HG03520 (cell line): ENCODE measurements around the gene EPHA6.
"Not testable (repeated sequence)": the region's sequence is repeated elsewhere in the genome, so short reads cannot be mapped to it uniquely, and the experiment has no call there.

Experiments
- ATAC-seq: cut with Tn5 transposase; IDR thresholded peaks from one replicate; pipeline ENCODE4 v1.9.1; 2021; ENCODE audit warnings: mild to moderate bottlenecking, moderate library complexity; ENCODE audit not compliant: unreplicated experiment

Gene EPHA6

GRCh38 chr3:97265237-97266005 lies 451.0 kb downstream of the EPHA6 start:
- no peak for ATAC-seq

GRCh38 chr3:97269202-97269601 lies 454.8 kb downstream of the EPHA6 start:
- ATAC-seq = no peak

GRCh38 chr3:97276879-97277550 lies 462.6 kb downstream of the EPHA6 start:
- not testable (repeated sequence) for ATAC-seq

- ATAC-seq = no peak
Observed at GRCh38 chr3:97277708-97278107, 463.3 kb downstream of the EPHA6 start.

- no peak for ATAC-seq
Observed at GRCh38 chr3:97278506-97278905, 464.1 kb downstream of the EPHA6 start.

- ATAC-seq = no peak
Observed at GRCh38 chr3:97291901-97292300, 477.5 kb downstream of the EPHA6 start.

- no peak for ATAC-seq
Observed at GRCh38 chr3:97293596-97294131, 479.3 kb downstream of the EPHA6 start.

- ATAC-seq = no peak
Observed at GRCh38 chr3:97297032-97297431, 482.6 kb downstream of the EPHA6 start.

GRCh38 chr3:97301114-97301513 lies 486.7 kb downstream of the EPHA6 start:
- no peak for ATAC-seq

GRCh38 chr3:97306226-97306625 lies 491.8 kb downstream of the EPHA6 start:
- no peak for ATAC-seq

- ATAC-seq = no peak
Observed at GRCh38 chr3:97338375-97338774, 524.0 kb downstream of the EPHA6 start.

GRCh38 chr3:97340940-97341339 lies 526.5 kb downstream of the EPHA6 start:
- ATAC-seq = no peak

GRCh38 chr3:97347780-97348179 lies 533.4 kb downstream of the EPHA6 start:
- no peak for ATAC-seq

- no peak for ATAC-seq
Observed at GRCh38 chr3:97350971-97351370, 536.6 kb downstream of the EPHA6 start.

- no peak for ATAC-seq
Observed at GRCh38 chr3:97353176-97353575, 538.8 kb downstream of the EPHA6 start.

- ATAC-seq = no peak
Observed at GRCh38 chr3:97359977-97360376, 545.6 kb downstream of the EPHA6 start.

GRCh38 chr3:97360804-97361203 lies 546.4 kb downstream of the EPHA6 start:
- ATAC-seq = no peak

- no peak for ATAC-seq
Observed at GRCh38 chr3:97384583-97384982, 570.2 kb downstream of the EPHA6 start.

GRCh38 chr3:97388774-97389173 lies 574.4 kb downstream of the EPHA6 start:
- ATAC-seq = no peak

- ATAC-seq = no peak
Observed at GRCh38 chr3:97389936-97390335, 575.5 kb downstream of the EPHA6 start.

- ATAC-seq = no peak
Observed at GRCh38 chr3:97391167-97391566, 576.8 kb downstream of the EPHA6 start.

- ATAC-seq = no peak
Observed at GRCh38 chr3:97409612-97410011, 595.2 kb downstream of the EPHA6 start.
